HG03342 (cell line): ENCODE data around the gene MIOX.
"Not testable (repeated sequence)": the region's sequence is repeated elsewhere in the genome, so short reads cannot be mapped to it uniquely, and the experiment has no call there.

ENCODE experiments used
- ATAC-seq: cut with Tn5 transposase; IDR thresholded peaks from one replicate; pipeline ENCODE4 v1.9.1; 2021; ENCODE audit warnings: mild to moderate bottlenecking, moderate library complexity; ENCODE audit not compliant: unreplicated experiment

The MIOX gene

DNA sequence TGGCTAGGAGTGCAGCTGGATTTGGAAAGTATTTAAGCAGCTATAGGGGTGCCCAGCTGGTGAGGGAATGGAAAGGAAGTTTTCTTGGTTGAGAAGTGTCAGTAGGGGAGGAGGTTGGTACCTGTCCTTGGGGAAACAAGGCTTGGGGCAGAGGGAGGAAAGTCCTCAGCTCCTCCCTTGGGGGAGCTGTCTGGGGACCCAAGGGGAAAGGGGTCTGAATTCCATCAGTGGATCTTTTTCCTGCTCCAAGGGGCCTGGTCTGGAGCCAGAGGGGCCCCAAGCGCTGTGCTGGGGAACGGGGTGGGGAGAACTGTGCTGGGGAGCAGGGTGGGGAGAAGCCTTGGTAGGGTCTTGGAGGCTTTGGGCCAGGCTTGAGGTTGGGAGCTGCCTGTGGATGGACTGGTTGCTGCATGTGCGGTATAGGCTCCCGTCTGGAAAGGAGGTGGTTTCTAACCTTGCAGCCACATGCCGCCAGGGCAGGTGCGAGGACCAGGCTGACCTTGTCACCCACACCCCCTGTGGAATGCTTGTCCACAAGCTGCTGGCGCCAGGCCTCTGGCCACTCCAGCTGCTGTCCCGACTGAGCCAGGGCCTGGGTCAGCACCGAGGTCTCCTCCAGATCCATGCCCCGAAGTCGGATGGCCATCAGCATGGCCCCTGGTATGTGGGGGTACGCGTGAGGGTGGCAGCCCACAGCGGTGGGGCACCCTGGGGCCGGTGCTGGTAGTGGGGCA, 42.2 kb downstream of the MIOX start:
- no peak for ATAC-seq

DNA sequence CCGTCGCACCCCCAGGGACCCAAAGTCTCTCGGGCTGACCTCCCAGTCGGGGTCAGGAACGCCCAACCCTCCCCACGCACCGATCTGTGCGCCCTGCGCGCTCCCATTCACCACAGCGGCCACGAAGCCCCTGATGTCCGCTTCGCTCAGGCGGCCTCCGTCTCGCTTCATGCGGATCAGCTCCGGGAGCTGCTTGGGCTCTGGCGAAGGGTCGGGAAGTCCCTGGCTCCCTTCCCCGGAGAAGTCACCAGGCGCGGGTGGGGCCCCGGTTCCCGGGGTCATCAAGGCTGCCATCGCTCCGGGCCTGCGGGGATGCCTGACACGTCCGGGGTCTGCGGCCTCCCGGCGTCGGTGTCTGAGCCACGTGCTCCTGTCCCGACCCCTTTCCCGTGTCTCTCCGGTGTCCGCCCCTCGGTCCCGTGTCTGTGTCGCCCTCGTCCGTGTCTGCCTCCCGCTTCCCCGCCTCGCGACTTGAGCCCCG, 42.8 kb downstream of the MIOX start:
- ATAC-seq: no peak

DNA sequence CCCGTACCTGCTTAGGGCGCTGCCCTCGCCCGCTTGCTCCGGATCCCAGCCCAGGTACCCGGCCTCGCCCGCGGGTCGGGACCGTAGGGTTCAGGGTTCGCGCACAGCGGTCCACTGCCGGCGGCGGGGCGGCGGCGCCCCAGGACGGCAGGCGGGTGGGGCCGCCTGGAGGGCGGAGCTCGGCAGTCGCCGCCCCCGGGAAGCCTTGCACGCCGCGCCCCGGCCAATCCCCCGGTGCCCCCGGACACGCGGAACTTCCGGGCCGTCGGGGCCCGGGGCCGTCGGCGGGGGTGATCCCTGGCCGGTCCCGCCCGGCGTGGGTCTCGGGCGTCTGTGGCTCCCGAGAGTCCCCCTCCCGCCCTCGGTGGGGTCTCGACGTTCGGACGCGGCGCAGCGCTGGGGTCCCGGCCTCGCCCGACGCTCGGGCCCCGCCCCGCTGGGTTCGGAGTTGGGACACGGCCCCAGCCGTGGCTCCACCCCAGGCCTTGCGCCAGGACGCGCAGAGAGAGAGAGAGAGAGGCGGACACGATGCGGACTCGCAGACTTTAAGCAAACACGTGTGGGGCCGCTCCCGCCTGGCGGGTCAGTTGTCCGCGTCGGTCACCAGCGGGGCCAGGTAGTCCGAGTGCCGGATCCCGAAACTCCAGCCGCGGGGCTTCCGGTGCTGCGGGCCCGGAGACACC, 43.4 kb downstream of the MIOX start, which contains the start of gene TYMP:
Gene TYMP (minus strand): TSS at position 116 of the 683 bp plus-strand sequence. CDS start 303 bp downstream, outside the sequence.
- peak; percentile 17 for ATAC-seq

DNA sequence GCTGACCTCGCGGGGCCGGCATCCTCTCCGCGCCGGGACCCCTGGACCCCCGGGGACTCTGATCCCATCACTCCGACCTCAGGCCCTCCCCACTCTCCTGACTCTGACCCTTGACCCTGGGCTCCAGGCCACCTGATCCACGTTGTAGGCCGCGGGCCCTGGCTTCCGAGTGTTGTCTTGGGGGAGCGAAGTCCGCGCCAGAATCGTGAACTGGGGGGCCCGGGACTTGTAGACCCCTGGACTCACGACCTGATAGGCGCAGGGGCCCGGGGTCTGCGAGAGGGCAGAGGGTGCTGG, 43.9 kb downstream of the MIOX start:
- ATAC-seq: no peak

DNA sequence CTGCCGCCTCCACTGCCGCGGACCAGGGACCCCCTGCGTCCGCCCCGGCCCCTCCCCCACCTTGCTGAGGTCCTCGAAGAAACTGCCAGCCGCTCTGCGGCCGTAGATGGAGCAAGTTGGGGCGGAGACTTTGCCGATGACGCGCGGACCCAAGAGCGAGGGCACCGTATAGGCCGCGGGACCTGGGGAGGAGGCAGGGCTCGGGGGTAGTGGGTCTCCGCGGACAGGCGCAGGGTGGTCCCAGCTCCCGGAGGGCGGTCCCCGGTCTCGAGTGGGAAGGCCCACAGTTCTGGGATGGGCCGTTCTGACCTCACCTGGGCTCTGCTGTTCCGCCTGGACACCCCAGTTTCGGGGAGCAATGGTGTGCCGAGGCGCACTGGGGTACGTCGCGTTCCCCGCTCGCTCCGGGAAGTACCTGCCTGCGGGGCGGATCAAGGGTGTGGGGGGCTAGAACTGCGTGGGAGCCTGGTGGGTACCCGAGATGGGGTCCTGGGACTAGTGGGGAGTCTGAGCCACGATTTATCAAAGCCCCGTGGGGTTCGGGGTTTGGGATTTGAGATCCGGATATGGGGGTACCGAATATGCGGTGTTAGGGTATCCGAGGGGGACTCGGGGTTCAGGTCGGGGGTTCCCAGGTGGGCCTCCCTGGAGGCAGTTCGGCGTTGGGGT, 44.4 kb downstream of the MIOX start:
- no peak for ATAC-seq

DNA sequence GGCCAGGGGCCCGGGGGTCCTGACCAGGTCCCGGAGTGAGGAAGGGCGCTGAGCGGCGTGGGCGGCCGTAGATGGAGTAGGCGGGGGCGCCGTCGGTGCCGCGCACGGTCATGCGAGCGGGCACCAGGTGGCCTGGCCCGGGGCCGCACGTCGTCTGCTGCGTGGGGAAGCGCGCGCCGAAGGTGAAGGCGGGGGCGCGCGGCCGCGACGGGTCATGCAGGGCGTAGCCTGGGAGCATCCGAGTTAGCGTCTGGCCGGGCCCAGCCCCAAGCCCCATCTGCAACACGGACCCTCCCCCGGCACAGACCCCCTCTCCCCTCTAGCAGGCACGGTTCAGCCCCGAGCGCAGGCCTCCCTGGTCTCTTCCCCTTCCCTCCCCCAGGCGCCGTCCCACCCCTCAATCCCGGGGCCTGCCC, 44.9 kb downstream of the MIOX start:
- ATAC-seq: no peak

DNA sequence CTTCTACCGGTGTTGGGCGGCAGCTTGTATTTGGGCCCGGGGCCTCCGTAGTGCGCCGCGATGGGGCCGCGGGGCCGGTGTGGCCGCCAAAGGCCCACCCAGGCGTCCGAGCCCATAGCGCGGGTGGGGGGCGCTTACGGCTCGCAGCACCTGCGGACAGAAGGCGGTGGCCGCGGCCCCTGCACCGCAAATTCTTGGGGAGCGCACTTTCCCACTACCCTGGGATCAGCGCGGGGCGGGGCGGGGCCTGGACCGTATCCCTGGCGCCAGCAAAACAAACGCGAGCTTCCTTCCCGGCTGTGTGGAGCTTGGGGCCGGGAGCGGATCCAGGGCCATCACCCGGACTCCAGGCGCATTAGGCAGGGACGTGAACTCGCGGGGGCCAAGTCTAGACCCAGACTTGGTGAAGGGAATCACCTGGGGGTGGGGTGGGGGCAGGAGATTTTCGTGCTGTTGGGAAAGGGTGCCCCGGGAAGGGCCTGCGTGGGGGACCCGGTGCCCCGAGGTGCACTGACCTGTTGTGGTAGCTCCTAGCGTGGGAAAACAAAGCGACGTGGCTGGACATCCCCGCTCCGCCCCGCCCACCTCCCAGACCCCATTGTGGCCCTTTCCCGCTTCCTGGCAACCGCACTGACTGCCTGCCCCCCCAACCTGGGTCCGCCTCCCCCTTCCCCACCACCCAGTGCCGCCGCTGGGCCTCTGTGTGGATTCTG, 45.5 kb downstream of the MIOX start:
- ATAC-seq: no peak

DNA sequence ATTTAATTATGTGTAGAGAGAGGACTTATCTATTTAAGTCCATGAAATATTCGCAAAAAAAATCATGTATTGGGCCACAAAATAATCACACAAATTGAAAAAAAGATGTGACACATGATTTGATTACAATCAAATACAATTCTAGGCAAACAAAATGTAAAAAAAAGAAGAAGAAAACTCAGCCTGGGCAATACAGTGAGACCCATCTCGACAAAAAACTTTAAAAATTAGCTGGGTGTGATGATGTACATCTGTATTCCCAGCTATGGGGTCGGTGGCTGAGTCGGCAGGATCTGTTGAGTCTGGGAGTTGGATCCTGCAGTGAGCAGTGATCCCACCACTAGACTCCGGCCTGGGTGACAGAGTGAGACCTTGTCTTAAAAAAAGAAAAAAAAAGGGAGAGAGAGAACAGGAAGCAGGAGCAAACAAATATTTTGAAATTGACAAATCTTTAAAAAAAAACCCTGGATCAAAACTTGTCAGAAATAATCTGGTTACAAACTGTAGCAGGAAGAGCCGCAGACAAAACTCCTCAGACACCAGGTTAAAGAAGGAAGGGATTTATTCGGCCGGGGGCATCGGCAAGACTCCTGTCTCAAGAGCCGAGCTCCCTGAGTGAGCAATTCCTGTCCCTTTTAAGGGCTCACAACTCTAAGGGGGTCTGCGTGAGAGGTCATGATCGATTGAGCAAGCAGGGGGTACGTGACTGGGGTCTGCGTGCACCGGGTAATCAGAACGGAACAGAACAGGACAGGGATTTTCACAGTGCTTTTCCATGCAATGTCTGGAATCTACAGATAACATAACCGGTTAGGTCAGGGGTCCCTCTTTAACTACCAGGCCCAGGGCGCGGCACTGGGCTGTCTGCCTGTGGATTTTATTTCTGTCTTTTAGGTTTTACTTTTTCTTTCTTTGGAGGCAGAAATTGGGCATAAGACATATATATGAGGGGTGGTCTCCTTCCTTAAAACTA, 46.5 kb downstream of the MIOX start:
- no peak for ATAC-seq

DNA sequence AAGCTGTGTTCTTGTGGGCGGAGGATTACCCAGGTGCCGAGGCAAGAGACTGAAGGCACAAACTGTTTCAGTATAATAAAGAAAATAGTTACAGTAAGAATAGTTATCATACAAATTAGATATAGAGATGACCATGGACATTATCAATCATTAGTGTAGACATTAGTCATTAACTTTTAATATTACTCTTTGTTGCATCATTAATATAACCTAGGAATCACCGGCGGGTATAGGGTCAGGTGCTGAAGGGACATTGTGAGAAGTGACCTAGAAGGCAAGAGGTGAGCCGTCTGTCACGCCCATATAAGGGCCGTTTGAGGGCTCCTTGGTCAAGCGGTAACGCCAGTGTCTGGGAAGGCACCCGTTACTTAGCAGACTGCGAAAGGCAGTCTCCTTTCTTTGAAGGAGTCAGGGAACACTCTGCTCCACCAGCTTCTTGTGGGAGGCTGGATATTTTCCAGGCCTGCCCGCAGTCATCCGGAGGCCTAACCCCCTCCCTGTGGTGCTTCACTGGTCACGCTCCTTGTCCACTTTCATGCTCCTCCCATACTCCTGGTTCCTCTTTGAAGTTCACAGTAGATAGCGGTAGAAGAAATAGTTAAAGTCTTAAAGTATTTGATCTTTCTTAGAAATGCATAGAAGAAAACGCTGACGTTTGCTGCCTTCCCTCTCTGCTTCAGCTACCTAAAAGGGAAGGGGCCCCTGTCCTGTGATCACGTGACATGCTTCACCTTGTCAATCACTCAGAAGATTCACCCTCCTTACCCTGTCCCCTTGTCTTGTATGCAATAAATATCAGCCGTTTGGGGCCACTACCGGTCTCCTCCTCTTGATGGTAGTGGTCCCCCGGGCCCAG, 47.4 kb downstream of the MIOX start:
- ATAC-seq: not testable (repeated sequence)

DNA sequence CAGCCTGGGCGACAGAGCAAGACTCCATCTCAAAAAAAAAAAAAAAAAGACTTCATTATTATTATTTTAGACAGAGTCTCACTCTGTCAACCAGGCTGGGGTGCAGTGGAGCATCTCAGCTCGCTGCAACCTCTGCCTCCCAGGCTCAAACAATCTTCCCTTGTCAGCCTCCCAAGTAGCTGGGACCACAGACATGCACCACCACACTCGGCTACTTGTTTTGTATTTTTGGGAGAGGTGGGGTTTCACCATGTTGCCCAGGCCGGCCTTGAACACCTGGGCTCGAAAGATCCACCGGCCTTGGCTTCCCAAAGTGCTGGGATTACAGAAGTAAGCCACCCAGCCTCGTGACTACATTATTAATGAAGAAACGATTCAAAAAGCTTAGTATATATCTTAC, 48.5 kb downstream of the MIOX start:
- ATAC-seq: no peak

DNA sequence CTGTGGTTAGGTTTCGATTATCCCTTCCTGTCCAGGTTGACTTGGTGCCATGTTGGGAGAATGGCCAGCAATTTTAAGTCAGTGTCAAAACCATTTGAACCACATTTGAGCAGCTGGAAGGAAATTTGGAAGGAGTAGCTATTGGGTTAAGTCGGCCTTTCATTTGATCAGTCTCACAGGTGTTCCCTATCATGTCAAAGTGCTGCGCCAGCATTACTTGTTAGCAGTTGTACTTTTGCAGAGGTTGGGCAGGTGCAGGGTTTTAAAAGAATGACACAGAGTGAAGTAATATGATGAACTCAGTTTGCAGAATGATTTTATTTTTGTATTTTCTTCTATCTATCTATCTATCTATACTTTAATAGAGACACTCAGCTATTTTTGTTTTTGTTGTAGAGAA, 49.6 kb downstream of the MIOX start:
- ATAC-seq: no peak

DNA sequence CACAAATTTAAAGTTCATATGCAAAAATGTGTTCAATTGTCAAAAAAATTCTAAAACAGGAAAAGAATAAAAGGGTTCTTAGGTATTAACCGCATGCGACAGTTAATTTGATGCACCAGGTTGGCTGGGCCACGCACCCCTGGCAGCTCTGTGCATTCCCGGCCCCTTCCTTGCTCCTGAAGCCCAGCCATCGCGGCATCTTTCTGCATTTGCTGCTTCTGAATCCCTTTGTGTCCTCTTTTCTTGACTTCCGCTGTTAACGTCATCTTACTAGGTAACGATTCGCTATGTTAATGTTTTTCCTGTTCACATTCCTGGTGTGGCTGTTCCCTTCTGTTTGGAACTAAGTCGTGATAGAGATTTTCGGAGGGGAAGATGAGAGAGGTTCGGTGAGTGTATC, 51.1 kb downstream of the MIOX start:
- no peak for ATAC-seq
